Endothelial cell (in vitro differentiated cells): ENCODE data around the gene E4F1. TPM values are rescaled to one million over a fixed set of nuclear protein-coding genes. Genes with fewer than 3 reads are reported as not detected.

Source experiments
- DNase-seq: peaks from one replicate; pipeline ENCODE4 v3.0.0; 2021; ENCODE audit warnings: low spot score
- H3K27ac Mint-ChIP-seq: one replicate; pipeline ENCODE4 v1.8.0; 2021; ENCODE audit warnings: mixed read lengths, inconsistent platforms; ENCODE audit not compliant: unreplicated experiment
- H3K27me3 Mint-ChIP-seq: one replicate; pipeline ENCODE4 v1.8.0; 2021; ENCODE audit warnings: mild to moderate bottlenecking, moderate library complexity, mixed read lengths, inconsistent platforms; ENCODE audit not compliant: unreplicated experiment
- H3K36me3 Mint-ChIP-seq: one replicate; pipeline ENCODE4 v1.8.0; 2021; ENCODE audit warnings: mild to moderate bottlenecking, low read depth, mixed read lengths, inconsistent platforms; ENCODE audit not compliant: unreplicated experiment
- H3K4me1 Mint-ChIP-seq: one replicate; pipeline ENCODE4 v1.8.0; 2021; ENCODE audit warnings: mild to moderate bottlenecking, mixed read lengths, inconsistent platforms; ENCODE audit not compliant: unreplicated experiment
- H3K4me3 Mint-ChIP-seq: one replicate; pipeline ENCODE4 v1.8.0; 2021; ENCODE audit warnings: mild to moderate bottlenecking, mixed read lengths, inconsistent platforms; ENCODE audit not compliant: unreplicated experiment
- H3K9me3 Mint-ChIP-seq: one replicate; pipeline ENCODE4 v1.8.0; 2021; ENCODE audit warnings: mixed read lengths, inconsistent platforms; ENCODE audit not compliant: unreplicated experiment
- total RNA-seq: library from RNA; stranded (reverse); fragmentation: NEBNext Ultra II Directional; extraction: Animal tissue kit (Norgen Biotek cat#: 25700); gene quantifications from one replicate; pipeline ENCODE4 v1.2.1, GENCODE V29; 2021; ENCODE audit not compliant: unreplicated experiment
- TF ChIP-seq, protein P1 (sequence below): fragments of 200-600 bp; sonication (generic); IDR thresholded peaks from one replicate; pipeline ENCODE4 v1.5.0; 2021; ENCODE audit warnings: antibody characterized with exemption; ENCODE audit not compliant: unreplicated experiment

Gene E4F1
- total RNA-seq, 1 donor from 2014 or later = 35.9 TPM

DNA sequence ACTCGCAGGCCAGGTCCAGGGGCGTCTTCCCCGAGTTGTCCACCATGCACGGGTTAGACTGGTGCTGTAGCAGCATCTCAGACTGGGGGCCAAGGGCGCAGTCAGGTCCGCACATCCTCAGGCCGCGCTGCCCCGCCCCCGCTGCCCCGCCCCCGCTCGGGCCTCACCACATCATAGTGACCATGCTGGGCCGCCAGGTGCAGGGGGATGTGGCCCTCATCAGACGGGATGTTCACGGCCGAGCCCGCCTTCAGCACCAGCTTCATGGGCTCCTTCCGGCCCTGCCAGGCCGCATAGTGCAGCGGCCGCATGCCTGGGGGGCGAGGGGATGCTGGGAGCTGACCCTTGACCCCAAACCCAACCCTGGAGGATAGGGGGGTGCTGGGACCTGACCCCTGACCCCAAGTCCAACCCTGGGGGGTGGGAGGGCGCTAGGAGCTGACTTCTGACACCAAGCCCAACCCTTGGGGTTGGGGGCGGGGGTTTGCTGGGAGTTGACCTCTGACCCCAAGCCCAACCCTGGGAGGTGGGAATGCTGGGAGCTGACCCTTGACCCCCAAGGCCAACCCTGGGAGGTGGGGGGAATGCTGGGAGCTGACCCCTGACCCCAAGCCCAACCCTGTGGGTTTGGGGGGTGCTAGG is 34.0 kb upstream of the E4F1 start:
- Mint-ChIP-seq H3K27me3 (peaks cover 16% of the 10 kb centered on the region), H3K27ac (no peak overlapping the region), H3K36me3 (no peaks in the 10 kb centered on the region), H3K9me3 (no peaks in the 10 kb centered on the region), H3K4me3 (no peak overlapping the region), H3K4me1 (no peaks in the 10 kb centered on the region)
- no peak for DNase-seq
- TF ChIP-seq, protein P1, sequence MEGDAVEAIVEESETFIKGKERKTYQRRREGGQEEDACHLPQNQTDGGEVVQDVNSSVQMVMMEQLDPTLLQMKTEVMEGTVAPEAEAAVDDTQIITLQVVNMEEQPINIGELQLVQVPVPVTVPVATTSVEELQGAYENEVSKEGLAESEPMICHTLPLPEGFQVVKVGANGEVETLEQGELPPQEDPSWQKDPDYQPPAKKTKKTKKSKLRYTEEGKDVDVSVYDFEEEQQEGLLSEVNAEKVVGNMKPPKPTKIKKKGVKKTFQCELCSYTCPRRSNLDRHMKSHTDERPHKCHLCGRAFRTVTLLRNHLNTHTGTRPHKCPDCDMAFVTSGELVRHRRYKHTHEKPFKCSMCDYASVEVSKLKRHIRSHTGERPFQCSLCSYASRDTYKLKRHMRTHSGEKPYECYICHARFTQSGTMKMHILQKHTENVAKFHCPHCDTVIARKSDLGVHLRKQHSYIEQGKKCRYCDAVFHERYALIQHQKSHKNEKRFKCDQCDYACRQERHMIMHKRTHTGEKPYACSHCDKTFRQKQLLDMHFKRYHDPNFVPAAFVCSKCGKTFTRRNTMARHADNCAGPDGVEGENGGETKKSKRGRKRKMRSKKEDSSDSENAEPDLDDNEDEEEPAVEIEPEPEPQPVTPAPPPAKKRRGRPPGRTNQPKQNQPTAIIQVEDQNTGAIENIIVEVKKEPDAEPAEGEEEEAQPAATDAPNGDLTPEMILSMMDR = no peak

DNA sequence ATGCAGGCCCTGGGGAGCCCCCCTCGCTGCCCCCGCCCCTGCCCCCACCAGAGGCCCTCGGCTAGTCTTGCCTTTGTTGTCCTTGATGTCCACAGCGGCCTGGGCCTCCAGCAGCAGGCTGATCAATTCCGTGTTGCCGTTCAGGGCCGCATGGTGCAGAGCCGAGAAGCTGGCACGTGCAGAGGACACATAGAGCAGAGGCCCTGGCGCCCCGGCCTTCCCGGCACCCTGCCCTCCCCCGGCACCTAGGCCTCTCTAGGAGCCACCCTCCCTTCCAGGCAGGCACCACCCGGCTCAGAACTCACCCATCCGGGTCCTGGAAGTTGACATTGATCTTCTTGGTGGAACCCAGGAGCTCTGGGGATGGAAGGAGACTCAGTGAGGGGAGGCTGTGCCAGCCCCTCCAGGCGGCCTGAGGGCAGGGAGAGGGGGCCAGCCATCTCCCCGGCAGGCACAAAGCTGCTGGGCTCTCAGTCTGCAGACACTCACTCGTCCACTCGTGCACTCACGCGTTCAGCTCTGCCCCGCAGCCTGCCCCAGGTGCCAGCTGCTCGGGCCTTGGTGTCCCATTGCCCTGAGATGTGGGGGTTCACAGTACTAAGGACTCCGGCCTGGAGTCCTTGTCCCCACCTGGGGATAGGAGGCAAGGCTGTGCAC is 33.3 kb upstream of the E4F1 start:
- TF ChIP-seq, protein P1 = no peak
- H3K4me3 Mint-ChIP-seq = no peak overlapping the region
- H3K36me3 Mint-ChIP-seq = no peaks in the 10 kb centered on the region
- peaks cover 20% of the 10 kb centered on the region for H3K27me3 Mint-ChIP-seq
- no peak for DNase-seq
- no peaks in the 10 kb centered on the region for H3K4me1 Mint-ChIP-seq
- no peaks in the 10 kb centered on the region for H3K9me3 Mint-ChIP-seq
- no peak overlapping the region for H3K27ac Mint-ChIP-seq

DNA sequence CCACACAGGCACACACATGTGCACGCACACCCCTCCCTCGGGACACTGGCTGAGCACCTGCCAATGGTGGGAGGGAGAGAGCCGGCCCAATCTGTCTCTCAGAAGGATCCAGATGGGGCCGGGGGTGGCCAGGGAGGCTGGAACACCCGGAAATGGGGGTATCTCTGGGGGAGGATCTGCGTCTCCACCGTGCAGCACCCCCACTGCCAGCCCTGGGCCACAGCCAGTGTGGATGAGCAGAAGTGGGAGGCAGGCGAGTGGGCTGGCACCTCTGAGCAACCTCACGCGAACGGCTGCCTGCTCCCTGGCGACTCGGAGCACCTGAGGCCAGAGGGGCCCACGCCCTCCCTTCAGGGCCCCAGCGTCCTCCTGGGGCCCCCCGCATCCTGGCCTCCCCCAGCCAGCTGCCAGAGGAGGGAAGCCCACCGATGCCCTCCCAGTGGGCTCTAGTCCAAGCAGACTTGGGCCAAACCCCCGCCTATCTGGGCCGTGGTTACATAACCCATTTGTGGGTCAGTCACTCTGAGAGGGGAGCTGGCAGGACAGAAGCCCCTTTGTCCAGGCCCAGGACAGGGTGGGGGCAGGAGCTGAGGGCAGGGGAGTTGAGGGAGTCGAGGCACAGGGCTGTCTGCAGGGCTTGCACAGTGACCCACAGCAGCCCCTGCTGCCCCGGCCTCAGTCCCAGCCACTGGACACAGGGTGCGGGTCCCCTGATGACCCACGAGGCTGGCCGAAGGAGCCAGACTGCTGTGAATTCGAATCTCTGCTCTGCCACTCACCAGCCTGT is 32.5 kb upstream of the E4F1 start:
- no peaks in the 10 kb centered on the region for H3K36me3 Mint-ChIP-seq
- no peak overlapping the region for H3K4me3 Mint-ChIP-seq
- no peak overlapping the region for H3K27ac Mint-ChIP-seq
- H3K9me3 Mint-ChIP-seq = no peaks in the 10 kb centered on the region
- H3K27me3 Mint-ChIP-seq = peaks cover 20% of the 10 kb centered on the region
- no peak for DNase-seq
- H3K4me1 Mint-ChIP-seq = no peaks in the 10 kb centered on the region
- TF ChIP-seq, protein P1 = no peak

DNA sequence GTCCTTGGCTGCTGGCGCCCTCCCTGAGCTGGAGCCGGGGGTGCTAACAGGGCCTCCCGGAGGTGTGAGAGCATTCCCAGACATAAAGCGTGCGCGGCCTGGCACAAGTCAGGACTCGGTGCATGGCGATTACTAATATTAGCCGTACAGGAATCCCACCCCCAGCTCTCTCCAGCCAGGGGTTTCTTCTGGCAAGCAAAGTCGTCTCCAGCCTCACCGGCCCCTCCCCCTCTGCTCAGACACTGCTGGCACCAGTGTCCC is 32.0 kb upstream of the E4F1 start:
- no peak for DNase-seq
- Mint-ChIP-seq H3K27ac (no peak overlapping the region), H3K27me3 (peaks cover 17% of the 10 kb centered on the region), H3K4me1 (no peaks in the 10 kb centered on the region), H3K4me3 (no peak overlapping the region), H3K36me3 (no peaks in the 10 kb centered on the region), H3K9me3 (no peaks in the 10 kb centered on the region)
- TF ChIP-seq, protein P1 = no peak
